Measurements from ENCODE around the gene GART.

Gene GART

GRCh38 chr21:33552999-33553598 is 11.2 kb upstream of the GART start:
- DNase-seq: no peak

- no peak for DNase-seq
These were observed 10.4 kb upstream of the GART start for GRCh38 chr21:33552093-33552998.

- DNase-seq: no peak
These were observed 9.7 kb upstream of the GART start for GRCh38 chr21:33551664-33552063.

GRCh38 chr21:33550772-33551660 is 9.1 kb upstream of the GART start:
- no peak for DNase-seq

GRCh38 chr21:33549848-33550771 is 8.2 kb upstream of the GART start:
- DNase-seq: no peak

GRCh38 chr21:33546086-33546485 is 4.2 kb upstream of the GART start:
- no peak for DNase-seq

GRCh38 chr21:33544451-33545195 is 2.7 kb upstream of the GART start:
- DNase-seq: no peak

- DNase-seq: no peak
These were observed 1.7 kb upstream of the GART start for GRCh38 chr21:33543505-33544129.

GRCh38 chr21:33542640-33543504 is 955 bp upstream of the GART start, which contains the start of gene SON:
TSS of gene SON (plus strand) at chr21:33543038. CDS start at chr21:33543093, 55 bp downstream.
- peak; percentile 100 for DNase-seq

- DNase-seq: no peak
These were observed 709 bp downstream of the GART start for GRCh38 chr21:33541105-33541711.

- no peak for DNase-seq
These were observed 1.2 kb downstream of the GART start for GRCh38 chr21:33540711-33541104.

- DNase-seq: no peak
These were observed 2.3 kb downstream of the GART start for GRCh38 chr21:33539616-33540015.

GRCh38 chr21:33537212-33537611 is 4.7 kb downstream of the GART start:
- DNase-seq: no peak

GRCh38 chr21:33531007-33531406 is 10.9 kb downstream of the GART start:
- DNase-seq: no peak

- no peak for DNase-seq
These were observed 19.0 kb downstream of the GART start for GRCh38 chr21:33522953-33523349.

- no peak for DNase-seq
These were observed 19.5 kb downstream of the GART start for GRCh38 chr21:33522297-33522952.

GRCh38 chr21:33518899-33519298 is 23.0 kb downstream of the GART start:
- no peak for DNase-seq

- no peak for DNase-seq
These were observed 27.7 kb downstream of the GART start for GRCh38 chr21:33514229-33514628.

- no peak for DNase-seq
These were observed 29.4 kb downstream of the GART start for GRCh38 chr21:33512481-33512880.
